ENCODE results near the gene PLEKHO2. TPM values are rescaled to one million over a fixed set of nuclear protein-coding genes. Genes with fewer than 3 reads are reported as not detected.

Gene PLEKHO2
- total RNA-seq, 1 experiment from 2014 or later: 10.1 TPM

DNA sequence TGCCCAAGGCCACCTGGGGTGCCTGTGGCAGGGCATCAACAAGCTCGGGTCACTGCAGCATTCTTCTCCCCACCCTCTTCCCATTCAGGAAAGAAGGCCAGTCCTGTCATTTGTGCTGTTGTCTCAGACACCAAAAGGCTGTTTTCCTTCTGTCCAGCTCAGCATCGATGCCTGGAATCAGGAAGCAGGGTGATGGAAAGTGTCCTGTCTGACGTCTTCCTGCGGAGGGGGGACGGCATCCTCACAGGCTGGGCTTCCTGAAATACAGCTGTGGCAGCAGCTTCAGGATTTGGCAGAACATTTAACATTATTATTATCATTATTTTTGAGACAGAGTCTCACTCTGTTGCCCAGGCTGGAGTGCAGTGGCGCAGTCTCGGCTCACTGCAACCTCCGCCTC is 37.0 kb downstream of the PLEKHO2 start:
- H3K9me2 ChIP-seq (replicated peaks; ENCODE audit: insufficient read depth, low read length): no peaks in the 10 kb centered on the region
- no peaks in the 10 kb centered on the region for H3K4me1 ChIP-seq (ENCODE audit: low read length)
- no peaks in the 10 kb centered on the region for H3K36me3 ChIP-seq (ENCODE audit: insufficient read depth, low read length)
- H2AFZ ChIP-seq (ENCODE audit: low read length): no peak overlapping the region
- H4K20me1 ChIP-seq (ENCODE audit: insufficient read depth, low read depth, low read length): no peaks in the 10 kb centered on the region
- H3K4me2 ChIP-seq (ENCODE audit: low read depth, low read length, poor library complexity, severe bottlenecking): no peak overlapping the region
- H3K27me3 ChIP-seq (ENCODE audit: low read length): no peaks in the 10 kb centered on the region
- H3K9me3 ChIP-seq (ENCODE audit: low read length): no peaks in the 10 kb centered on the region
- no peak overlapping the region for H3K27ac ChIP-seq (ENCODE audit: low read length)
- no peak overlapping the region for H3K4me3 ChIP-seq (ENCODE audit: low read length)
- no peak for DNase-seq
- H3K9ac ChIP-seq (ENCODE audit: low read length): no peak overlapping the region
- H3K79me2 ChIP-seq (ENCODE audit: low read length): no peaks in the 10 kb centered on the region

DNA sequence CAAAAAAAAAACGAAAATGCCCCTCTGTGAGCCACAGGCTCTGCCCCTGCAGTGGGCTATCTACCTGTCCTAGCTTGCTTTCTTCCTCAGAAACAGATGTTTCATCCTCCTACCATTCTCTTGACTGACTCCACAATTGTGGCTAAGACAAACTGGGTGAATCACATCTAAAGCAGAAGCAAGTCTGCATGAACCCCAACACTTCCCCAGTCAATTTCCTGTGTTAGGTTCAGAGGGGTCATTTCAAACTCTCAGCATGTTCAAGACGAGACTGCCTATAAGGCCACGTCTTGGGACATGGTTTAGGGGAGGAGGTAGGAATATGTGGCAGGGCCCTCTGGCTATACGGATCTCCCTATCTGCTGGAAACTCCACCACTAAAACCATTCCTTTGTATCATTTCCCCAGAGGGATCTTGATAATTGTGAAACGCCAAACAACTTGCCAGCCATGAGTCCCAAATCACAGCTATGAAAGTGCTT is 41.4 kb downstream of the PLEKHO2 start:
- no peak overlapping the region for H3K4me2 ChIP-seq (ENCODE audit: low read depth, low read length, poor library complexity, severe bottlenecking)
- H3K4me1 ChIP-seq (ENCODE audit: low read length): no peaks in the 10 kb centered on the region
- no peaks in the 10 kb centered on the region for H4K20me1 ChIP-seq (ENCODE audit: insufficient read depth, low read depth, low read length)
- no peaks in the 10 kb centered on the region for H3K79me2 ChIP-seq (ENCODE audit: low read length)
- no peaks in the 10 kb centered on the region for H3K9me2 ChIP-seq (replicated peaks; ENCODE audit: insufficient read depth, low read length)
- H3K27ac ChIP-seq (ENCODE audit: low read length): no peak overlapping the region
- no peaks in the 10 kb centered on the region for H3K9me3 ChIP-seq (ENCODE audit: low read length)
- H3K9ac ChIP-seq (ENCODE audit: low read length): no peak overlapping the region
- H3K4me3 ChIP-seq (ENCODE audit: low read length): no peak overlapping the region
- H3K36me3 ChIP-seq (ENCODE audit: insufficient read depth, low read length): no peaks in the 10 kb centered on the region
- no peak overlapping the region for H2AFZ ChIP-seq (ENCODE audit: low read length)
- H3K27me3 ChIP-seq (ENCODE audit: low read length): no peaks in the 10 kb centered on the region
- no peak for DNase-seq

DNA sequence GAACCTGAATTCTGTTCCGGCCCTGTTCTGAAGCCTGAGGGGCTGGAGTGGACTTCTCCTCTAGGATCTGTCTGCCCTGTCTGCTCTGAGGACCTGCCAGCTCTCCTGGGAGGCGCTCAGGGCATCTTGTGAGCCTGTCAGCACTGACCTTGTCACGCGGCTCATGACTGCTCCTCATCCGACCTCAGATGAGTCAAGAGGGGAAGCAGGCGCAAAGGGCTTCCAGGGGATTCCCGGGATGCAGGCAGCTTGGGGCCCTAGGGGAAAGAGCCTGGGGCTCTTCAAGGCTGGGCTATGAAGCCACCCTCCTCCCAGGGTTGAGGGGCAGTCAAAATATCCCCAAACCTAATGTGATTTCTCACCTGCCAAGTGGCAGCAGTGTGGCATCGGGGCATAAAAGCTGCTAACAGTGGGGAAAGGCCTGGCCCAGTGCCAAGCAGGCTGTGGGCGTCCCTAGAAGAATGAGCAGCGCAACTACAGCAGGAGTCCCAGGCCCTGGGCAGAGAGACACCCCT is 42.3 kb downstream of the PLEKHO2 start:
- H3K27ac ChIP-seq (ENCODE audit: low read length): no peak overlapping the region

DNA sequence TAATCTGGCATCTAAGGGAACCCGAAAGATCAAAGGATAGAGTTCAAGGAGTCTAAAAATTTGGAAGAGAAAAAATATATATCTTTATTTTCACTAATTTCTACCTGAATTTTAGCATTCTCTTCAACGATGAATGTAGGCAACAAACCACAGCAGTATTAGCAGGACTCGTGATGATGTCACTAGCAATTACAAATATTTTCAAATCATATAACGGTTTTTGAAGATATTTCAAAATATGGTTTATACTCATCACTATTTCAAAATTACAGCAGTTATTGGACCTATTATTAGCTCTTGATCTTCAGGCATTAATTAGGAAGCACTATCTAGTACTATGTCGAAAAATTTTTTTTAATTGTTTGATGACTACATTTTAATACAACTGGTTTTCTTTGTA is 43.0 kb downstream of the PLEKHO2 start:
- Histone ChIP-seq H3K4me2 (ENCODE audit: low read depth, low read length, poor library complexity, severe bottlenecking) (no peak overlapping the region), H3K9ac (ENCODE audit: low read length) (no peak overlapping the region), H2AFZ (ENCODE audit: low read length) (no peak overlapping the region)

More for the DNA sequence above, 42.3 kb downstream of the PLEKHO2 start:
- Histone ChIP-seq H3K9me3 (ENCODE audit: low read length) (no peaks in the 10 kb centered on the region), H3K4me3 (ENCODE audit: low read length) (no peak overlapping the region), H3K4me2 (ENCODE audit: low read depth, low read length, poor library complexity, severe bottlenecking) (no peak overlapping the region), H2AFZ (ENCODE audit: low read length) (no peak overlapping the region), H3K9me2 (replicated peaks; ENCODE audit: insufficient read depth, low read length) (no peaks in the 10 kb centered on the region), H3K9ac (ENCODE audit: low read length) (no peak overlapping the region), H3K79me2 (ENCODE audit: low read length) (no peaks in the 10 kb centered on the region), H3K27me3 (ENCODE audit: low read length) (no peaks in the 10 kb centered on the region), H3K4me1 (ENCODE audit: low read length) (no peaks in the 10 kb centered on the region), H4K20me1 (ENCODE audit: insufficient read depth, low read depth, low read length) (no peaks in the 10 kb centered on the region), H3K36me3 (ENCODE audit: insufficient read depth, low read length) (no peaks in the 10 kb centered on the region)
- DNase-seq: no peak

DNA sequence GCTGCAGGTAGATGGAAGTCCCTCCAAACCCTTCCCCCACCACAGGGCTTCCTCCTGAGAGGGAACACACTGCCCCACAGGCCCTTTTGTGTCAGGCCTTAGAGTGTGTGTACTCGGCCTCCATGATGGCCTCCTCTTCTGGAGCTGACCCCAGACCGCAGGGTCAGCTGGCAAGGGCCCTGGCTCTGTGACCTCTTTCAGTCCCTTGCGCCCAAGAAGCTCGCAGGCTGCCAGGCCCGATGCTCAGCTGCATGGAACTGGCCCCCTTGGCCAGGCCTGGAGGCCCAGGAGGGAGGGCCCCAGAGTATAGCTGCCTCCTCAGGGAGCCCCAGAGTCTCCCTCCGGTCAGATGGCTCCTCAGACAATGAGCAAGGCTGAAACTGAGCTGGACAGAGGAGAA is 46.6 kb downstream of the PLEKHO2 start:
- no peaks in the 10 kb centered on the region for H4K20me1 ChIP-seq (ENCODE audit: insufficient read depth, low read depth, low read length)
- H3K9me2 ChIP-seq (replicated peaks; ENCODE audit: insufficient read depth, low read length): no peaks in the 10 kb centered on the region
- no peak overlapping the region for H2AFZ ChIP-seq (ENCODE audit: low read length)
- peaks cover 10% of the 10 kb centered on the region for H3K4me1 ChIP-seq (ENCODE audit: low read length)
- H3K4me3 ChIP-seq (ENCODE audit: low read length): no peak overlapping the region
- no peaks in the 10 kb centered on the region for H3K27me3 ChIP-seq (ENCODE audit: low read length)
- no peaks in the 10 kb centered on the region for H3K36me3 ChIP-seq (ENCODE audit: insufficient read depth, low read length)
- no peaks in the 10 kb centered on the region for H3K79me2 ChIP-seq (ENCODE audit: low read length)
- H3K4me2 ChIP-seq (ENCODE audit: low read depth, low read length, poor library complexity, severe bottlenecking): no peak overlapping the region
- no peak for DNase-seq
- no peaks in the 10 kb centered on the region for H3K9me3 ChIP-seq (ENCODE audit: low read length)
- H3K27ac ChIP-seq (ENCODE audit: low read length): no peak overlapping the region
- H3K9ac ChIP-seq (ENCODE audit: low read length): no peak overlapping the region

More for the DNA sequence above, 43.0 kb downstream of the PLEKHO2 start:
- no peaks in the 10 kb centered on the region for H3K36me3 ChIP-seq (ENCODE audit: insufficient read depth, low read length)
- no peaks in the 10 kb centered on the region for H3K4me1 ChIP-seq (ENCODE audit: low read length)
- H3K9me3 ChIP-seq (ENCODE audit: low read length): no peaks in the 10 kb centered on the region
- no peaks in the 10 kb centered on the region for H3K9me2 ChIP-seq (replicated peaks; ENCODE audit: insufficient read depth, low read length)
- H3K27me3 ChIP-seq (ENCODE audit: low read length): no peaks in the 10 kb centered on the region
- H3K79me2 ChIP-seq (ENCODE audit: low read length): no peaks in the 10 kb centered on the region
- no peaks in the 10 kb centered on the region for H4K20me1 ChIP-seq (ENCODE audit: insufficient read depth, low read depth, low read length)
- H3K4me3 ChIP-seq (ENCODE audit: low read length): no peak overlapping the region
- no peak overlapping the region for H3K27ac ChIP-seq (ENCODE audit: low read length)
- no peak for DNase-seq

DNA sequence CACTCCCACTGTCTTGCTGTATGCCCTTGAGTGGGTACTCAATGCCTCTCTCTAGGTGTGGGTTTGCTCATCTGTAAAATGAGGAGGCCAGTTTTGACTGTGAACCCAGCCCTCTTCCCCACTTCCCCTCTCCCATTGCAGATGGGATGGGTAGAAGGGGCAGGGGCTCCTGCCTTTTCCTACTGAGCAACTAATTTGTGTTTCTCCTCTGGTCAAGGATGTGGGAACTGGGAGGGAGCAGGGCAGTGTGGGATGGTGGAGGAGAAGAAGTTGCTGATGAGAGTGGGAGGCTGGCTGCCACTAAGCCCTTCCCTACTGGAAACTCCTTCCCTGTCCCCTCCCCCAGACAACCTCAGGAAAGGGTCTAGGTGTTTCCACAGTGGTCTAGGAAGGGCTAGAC is 49.8 kb downstream of the PLEKHO2 start:
- Histone ChIP-seq H4K20me1 (ENCODE audit: insufficient read depth, low read depth, low read length) (no peaks in the 10 kb centered on the region), H3K27me3 (ENCODE audit: low read length) (no peaks in the 10 kb centered on the region), H3K9me2 (replicated peaks; ENCODE audit: insufficient read depth, low read length) (no peaks in the 10 kb centered on the region), H3K36me3 (ENCODE audit: insufficient read depth, low read length) (no peaks in the 10 kb centered on the region), H3K9me3 (ENCODE audit: low read length) (no peaks in the 10 kb centered on the region), H3K4me1 (ENCODE audit: low read length) (peaks cover 41% of the 10 kb centered on the region), H3K9ac (ENCODE audit: low read length) (no peak overlapping the region), H3K4me2 (ENCODE audit: low read depth, low read length, poor library complexity, severe bottlenecking) (no peak overlapping the region), H3K27ac (ENCODE audit: low read length) (no peak overlapping the region), H3K4me3 (ENCODE audit: low read length) (no peak overlapping the region), H3K79me2 (ENCODE audit: low read length) (no peaks in the 10 kb centered on the region), H2AFZ (ENCODE audit: low read length) (no peak overlapping the region)
- DNase-seq: no peak

DNA sequence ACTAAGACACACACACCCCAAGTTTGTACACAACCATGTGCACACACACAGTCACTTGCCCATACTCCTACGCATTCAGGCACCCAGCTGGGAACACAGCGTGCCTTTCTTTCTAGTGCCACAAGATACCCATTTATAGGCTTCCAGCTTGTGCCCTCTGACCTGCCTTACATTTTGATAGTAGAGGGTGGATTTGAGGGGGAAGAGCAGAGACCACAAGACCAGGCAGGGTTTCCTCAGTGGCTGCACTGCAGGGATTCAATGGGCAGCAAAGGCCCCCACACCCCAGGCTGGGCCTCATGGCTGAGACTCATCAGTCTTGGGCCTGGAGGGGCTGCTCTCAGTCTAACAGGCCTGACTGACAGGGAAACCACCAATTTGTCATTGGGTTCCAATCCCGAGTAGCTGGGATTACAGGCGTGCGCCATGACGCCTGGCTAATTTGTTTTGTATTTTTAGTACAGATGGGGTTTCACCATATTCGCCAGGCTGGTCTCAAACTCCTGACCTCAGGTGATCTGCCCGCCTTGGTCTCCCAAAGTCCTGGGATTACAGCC is 51.2 kb downstream of the PLEKHO2 start:
- Histone ChIP-seq H4K20me1 (ENCODE audit: insufficient read depth, low read depth, low read length) (no peaks in the 10 kb centered on the region), H3K79me2 (ENCODE audit: low read length) (no peaks in the 10 kb centered on the region), H3K4me1 (ENCODE audit: low read length) (peaks cover 41% of the 10 kb centered on the region), H3K9me3 (ENCODE audit: low read length) (no peaks in the 10 kb centered on the region), H3K4me2 (ENCODE audit: low read depth, low read length, poor library complexity, severe bottlenecking) (peak overlapping the region; percentile 86), H2AFZ (ENCODE audit: low read length) (peak overlapping the region; percentile 83), H3K27me3 (ENCODE audit: low read length) (no peaks in the 10 kb centered on the region), H3K36me3 (ENCODE audit: insufficient read depth, low read length) (no peaks in the 10 kb centered on the region), H3K4me3 (ENCODE audit: low read length) (peak overlapping the region; percentile 62; the same call in 1 of the 2 replicates), H3K9ac (ENCODE audit: low read length) (peak overlapping the region; percentile 73; the same call in 1 of the 2 replicates), H3K27ac (ENCODE audit: low read length) (no peak overlapping the region), H3K9me2 (replicated peaks; ENCODE audit: insufficient read depth, low read length) (no peaks in the 10 kb centered on the region)
- no peak for DNase-seq

DNA sequence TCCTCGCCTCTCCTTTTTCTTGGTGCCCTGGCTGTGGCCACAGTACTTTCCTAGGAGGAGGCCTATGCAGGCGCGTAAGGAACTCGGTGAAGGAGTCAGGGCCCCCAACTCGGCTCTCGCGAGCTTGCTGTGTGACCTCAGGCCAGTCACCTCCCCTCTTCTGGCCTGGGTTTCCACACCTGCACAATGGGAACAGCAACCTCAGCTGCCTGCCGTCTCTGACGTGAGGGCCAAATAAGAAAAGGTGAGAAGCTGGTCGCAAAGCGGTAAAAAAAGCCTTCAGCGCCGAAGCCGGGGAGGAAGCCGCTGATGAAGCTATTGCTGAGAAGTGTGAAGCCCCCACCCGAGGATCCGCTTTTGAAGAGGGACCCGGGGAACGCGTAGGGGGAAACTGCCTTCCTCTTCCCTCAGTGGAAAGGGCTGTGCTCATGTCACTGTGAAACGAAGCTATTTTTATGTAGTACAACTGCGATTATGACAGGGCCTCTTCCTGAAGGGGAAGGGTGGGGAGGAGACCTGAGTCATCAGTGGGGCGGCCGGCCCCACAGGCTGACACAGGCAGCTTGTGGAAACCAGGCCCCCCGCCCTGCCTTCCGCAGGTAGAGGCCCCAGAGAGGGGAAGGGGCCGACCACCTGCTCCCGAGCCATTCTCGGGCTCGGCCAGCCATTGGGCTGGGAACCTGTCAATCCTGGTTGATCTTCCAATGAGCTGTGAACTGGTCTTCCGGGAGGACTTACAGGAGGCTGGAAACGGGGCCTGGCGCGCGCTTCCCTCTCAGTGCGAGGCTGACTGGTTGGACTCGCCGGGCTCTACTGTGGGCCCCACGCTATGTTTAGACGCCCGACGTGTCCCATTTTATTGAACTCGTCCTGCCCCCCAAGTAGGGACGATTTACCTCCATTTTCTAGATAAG is 52.0 kb downstream of the PLEKHO2 start:
- peak; percentile 98 for DNase-seq
- Histone ChIP-seq H2AFZ (ENCODE audit: low read length) (peak overlapping the region; percentile 83), H3K4me2 (ENCODE audit: low read depth, low read length, poor library complexity, severe bottlenecking) (peak overlapping the region; percentile 86), H3K36me3 (ENCODE audit: insufficient read depth, low read length) (no peaks in the 10 kb centered on the region), H3K9ac (ENCODE audit: low read length) (peak overlapping the region; percentile 73), H3K27ac (ENCODE audit: low read length) (peak overlapping the region; percentile 80), H4K20me1 (ENCODE audit: insufficient read depth, low read depth, low read length) (no peaks in the 10 kb centered on the region), H3K27me3 (ENCODE audit: low read length) (no peaks in the 10 kb centered on the region), H3K9me3 (ENCODE audit: low read length) (no peaks in the 10 kb centered on the region), H3K4me3 (ENCODE audit: low read length) (peak overlapping the region; percentile 62), H3K4me1 (ENCODE audit: low read length) (peaks cover 41% of the 10 kb centered on the region), H3K79me2 (ENCODE audit: low read length) (no peaks in the 10 kb centered on the region), H3K9me2 (replicated peaks; ENCODE audit: insufficient read depth, low read length) (no peaks in the 10 kb centered on the region)
